ENCODE results near the gene KREMEN2. TPM values are rescaled to one million over a fixed set of nuclear protein-coding genes. Genes with fewer than 3 reads are reported as not detected.

Gene KREMEN2
- total RNA-seq, 4 donors from 2014 or later: not detected

GRCh38 chr16:2956579-2956956, 7.5 kb upstream of the KREMEN2 start:
- ATAC-seq: no peak
- H3K36me3 ChIP-seq: no peaks in the 10 kb centered on the region
- H3K4me1 ChIP-seq: no peaks in the 10 kb centered on the region
- H3K27me3 ChIP-seq: peaks cover 76% of the 10 kb centered on the region
- WGBS, 2 donors (ENCODE audit: low coverage in 1 of 2): 83 to 90% methylated on average over 3 to 4 of the region's 11 CpGs
- TF ChIP-seq POLR2AphosphoS5 (IDR thresholded peaks at IDR 0.05) (no peak), EP300 (IDR thresholded peaks at IDR 0.05) (no peak), POLR2A (IDR thresholded peaks at IDR 0.05) (no peak), CTCF (IDR thresholded peaks at IDR 0.05) (no peak)
- H3K4me3 ChIP-seq: no peak overlapping the region
- no peaks in the 10 kb centered on the region for H3K9me3 ChIP-seq
- H3K27ac ChIP-seq: no peak overlapping the region

DNA sequence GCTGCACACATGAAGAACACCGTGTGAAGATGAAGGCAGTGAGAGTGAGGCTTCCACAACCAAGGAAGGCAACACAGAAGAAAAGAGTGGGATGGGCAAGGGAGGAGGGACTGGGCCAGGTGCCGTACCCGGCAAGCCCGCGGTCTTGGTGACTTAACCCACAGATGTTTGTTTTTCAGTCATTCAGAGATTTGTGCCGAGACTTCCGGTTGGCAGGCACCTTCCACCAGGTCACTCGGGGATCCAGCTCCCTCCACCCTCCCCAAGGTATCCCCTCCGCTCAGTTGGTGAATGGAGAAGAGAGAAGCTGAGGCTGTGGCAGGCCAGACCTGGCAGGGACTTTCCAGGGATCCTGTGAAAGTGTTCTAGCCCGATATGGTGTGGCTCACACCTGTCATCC, 4.9 kb upstream of the KREMEN2 start:
- H3K4me3 ChIP-seq: no peak overlapping the region
- H3K4me1 ChIP-seq: peaks cover 7 to 17% (median 14%) of the 10 kb centered on the region in 3 donors
- 52 to 60% methylated on average over 3 to 9 of the region's 10 CpGs for WGBS, 2 donors (ENCODE audit: low coverage in 1 of 2)
- peaks cover 100% of the 10 kb centered on the region for H3K27me3 ChIP-seq
- no peaks in the 10 kb centered on the region for H3K9me3 ChIP-seq
- ATAC-seq: no peak
- no peak for TF ChIP-seq POLR2A (IDR thresholded peaks at IDR 0.05)
- TF ChIP-seq EP300 (IDR thresholded peaks at IDR 0.05): no peak
- TF ChIP-seq POLR2AphosphoS5 (IDR thresholded peaks at IDR 0.05): no peak
- no peak for TF ChIP-seq CTCF (IDR thresholded peaks at IDR 0.05)
- no peak overlapping the region for H3K27ac ChIP-seq
- H3K36me3 ChIP-seq: no peaks in the 10 kb centered on the region

GRCh38 chr16:2960183-2961010, 3.7 kb upstream of the KREMEN2 start:
- no peak overlapping the region for H3K4me3 ChIP-seq
- ATAC-seq: no peak
- H3K36me3 ChIP-seq: no peaks in the 10 kb centered on the region
- H3K27ac ChIP-seq: no peak overlapping the region
- peaks cover 7 to 29% (median 24%) of the 10 kb centered on the region in 3 donors for H3K4me1 ChIP-seq
- peaks cover 100% of the 10 kb centered on the region for H3K27me3 ChIP-seq
- no peaks in the 10 kb centered on the region for H3K9me3 ChIP-seq
- no peak for TF ChIP-seq CTCF (IDR thresholded peaks at IDR 0.05)
- no peak for TF ChIP-seq POLR2AphosphoS5 (IDR thresholded peaks at IDR 0.05)
- TF ChIP-seq POLR2A (IDR thresholded peaks at IDR 0.05): no peak
- no peak for TF ChIP-seq EP300 (IDR thresholded peaks at IDR 0.05)
- WGBS, 2 donors (ENCODE audit: low coverage in 1 of 2): 65 to 73% methylated on average over 2 to 7 of the region's 17 CpGs

DNA sequence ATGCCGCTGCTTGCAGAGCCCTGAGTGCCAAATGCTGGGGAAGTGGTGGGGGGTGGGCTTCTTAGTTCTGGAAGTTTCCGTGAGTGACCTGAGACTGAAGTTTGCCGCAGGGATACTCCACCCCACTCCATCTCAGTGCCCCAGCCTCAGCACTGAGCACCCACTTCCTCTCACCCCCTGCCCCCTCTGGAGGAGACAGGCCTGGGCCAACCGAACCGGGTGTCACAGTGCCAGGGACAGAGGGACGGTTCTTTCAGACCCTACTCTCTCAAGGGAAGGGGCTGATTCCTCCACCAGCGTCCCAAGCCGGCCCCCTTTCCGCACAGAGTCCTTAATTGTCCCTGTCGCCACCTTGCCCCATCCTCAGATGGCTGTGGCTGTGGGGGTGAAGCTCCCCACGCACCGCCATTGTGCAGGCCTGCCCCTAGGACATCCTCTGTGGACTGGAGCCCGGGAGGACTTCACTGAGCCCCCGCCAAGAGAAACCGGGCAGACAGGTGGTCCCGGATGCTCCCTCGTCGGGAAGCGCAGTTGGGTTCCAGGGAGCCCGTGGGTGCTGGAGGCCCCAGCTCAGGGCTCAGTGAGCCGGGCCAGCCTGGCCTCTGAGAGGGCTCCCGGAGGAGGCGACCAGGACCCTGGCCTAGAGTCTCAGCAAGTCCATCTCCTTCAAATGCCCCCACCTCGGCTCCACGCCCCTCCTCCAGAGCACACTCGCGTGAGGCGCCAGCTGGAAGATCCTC, 1.6 kb upstream of the KREMEN2 start:
- Histone ChIP-seq H3K36me3 (no peaks in the 10 kb centered on the region), H3K27me3 (peaks cover 100% of the 10 kb centered on the region), H3K4me3 (no peak overlapping the region), H3K9me3 (no peaks in the 10 kb centered on the region), H3K27ac (no peak overlapping the region), H3K4me1 (peaks cover 7 to 50% (median 33%) of the 10 kb centered on the region in 3 donors)
- WGBS, 2 donors (ENCODE audit: low coverage in 1 of 2): 7% methylated on average over 4 of the region's 28 CpGs; no CpG with 5 or more reads in 1 of the 2 donors
- ATAC-seq: no peak
- TF ChIP-seq CTCF (IDR thresholded peaks at IDR 0.05) (no peak), POLR2A (IDR thresholded peaks at IDR 0.05) (no peak), POLR2AphosphoS5 (IDR thresholded peaks at IDR 0.05) (no peak), EP300 (IDR thresholded peaks at IDR 0.05) (no peak)
